HEK293T (cell line): ENCODE data around the gene SLC10A4.
"Not testable (repeated sequence)": the region's sequence is repeated elsewhere in the genome, so short reads cannot be mapped to it uniquely, and the experiment has no call there.

ENCODE experiments used
- BHLHE40 ChIP-seq: fragments of 450-650 bp; IDR thresholded peaks from 2 replicates; pipeline ENCODE4 v1.6.1; 2016; ENCODE audit warnings: mild to moderate bottlenecking, moderate library complexity, borderline replicate concordance
- FOXK2 ChIP-seq: fragments of 450-650 bp; IDR thresholded peaks from 2 replicates; pipeline ENCODE4 v1.6.1; 2016; ENCODE audit warnings: mild to moderate bottlenecking
- SP1 ChIP-seq: fragments of 450-650 bp; IDR thresholded peaks from 2 replicates; pipeline ENCODE4 v1.6.1; 2017
- SUZ12 ChIP-seq: fragments of 450-650 bp; IDR thresholded peaks from 2 replicates; pipeline ENCODE4 v1.6.1; 2016; ENCODE audit warnings: mild to moderate bottlenecking
- ZNF384 ChIP-seq: fragments of 450-650 bp; IDR thresholded peaks from 2 replicates; pipeline ENCODE4 v1.6.1; 2016

GRCh38 chr4:48440914-48441313, 42.2 kb upstream of the SLC10A4 start:
- TF ChIP-seq SP1, ZNF384, SUZ12, FOXK2, BHLHE40: not testable (repeated sequence)
